ENCODE data around the gene ADARB2. TPM values are rescaled to one million over a fixed set of nuclear protein-coding genes. Genes with fewer than 3 reads are reported as not detected.

The ADARB2 gene
- total RNA-seq, 1 experiment from 2014 or later = not detected

- H3K27ac Mint-ChIP-seq (ENCODE audit: unreplicated experiment) = no peak overlapping the region
- no peak for TF ChIP-seq CTCF (IDR thresholded peaks at IDR 0.05; ENCODE audit: unreplicated experiment)
- intact Hi-C loops (cut with micrococcal nuclease; ENCODE audit: unreplicated experiment) = no loop called here
Measured at GRCh38 chr10:1613511-1613910, 123.8 kb downstream of the ADARB2 start.

GRCh38 chr10:1612908-1613307 lies 124.4 kb downstream of the ADARB2 start:
- intact Hi-C loops (cut with micrococcal nuclease; ENCODE audit: unreplicated experiment) = no loop called here

More at GRCh38 chr10:1613511-1613910, 123.8 kb downstream of the ADARB2 start:
- CTCF ChIA-PET = no interaction called here
- no peak for DNase-seq
- H3K9me3 Mint-ChIP-seq (ENCODE audit: low read depth, unreplicated experiment) = peaks cover 1% of the 10 kb centered on the region
- no peaks in the 10 kb centered on the region for H3K4me1 Mint-ChIP-seq (ENCODE audit: low read depth, unreplicated experiment)
- H3K27me3 Mint-ChIP-seq (ENCODE audit: unreplicated experiment) = peaks cover 36% of the 10 kb centered on the region
- H3K36me3 Mint-ChIP-seq (ENCODE audit: insufficient read depth, unreplicated experiment) = peaks cover 5% of the 10 kb centered on the region
- no TSS peak for BruUV-seq (replicated peaks)
- no peak overlapping the region for H3K4me3 Mint-ChIP-seq (ENCODE audit: low read depth, unreplicated experiment)

GRCh38 chr10:1611936-1612550 lies 125.3 kb downstream of the ADARB2 start:
- peaks cover 5% of the 10 kb centered on the region for H3K36me3 Mint-ChIP-seq (ENCODE audit: insufficient read depth, unreplicated experiment)
- DNase-seq = no peak
- H3K27ac Mint-ChIP-seq (ENCODE audit: unreplicated experiment) = no peak overlapping the region
- peaks cover 3% of the 10 kb centered on the region for H3K9me3 Mint-ChIP-seq (ENCODE audit: low read depth, unreplicated experiment)
- no peak overlapping the region for H3K4me3 Mint-ChIP-seq (ENCODE audit: low read depth, unreplicated experiment)
- intact Hi-C loops (cut with micrococcal nuclease; ENCODE audit: unreplicated experiment) = no loop called here
- TF ChIP-seq CTCF (IDR thresholded peaks at IDR 0.05; ENCODE audit: unreplicated experiment) = no peak
- BruUV-seq (replicated peaks) = no TSS peak
- H3K27me3 Mint-ChIP-seq (ENCODE audit: unreplicated experiment) = peaks cover 45% of the 10 kb centered on the region
- CTCF ChIA-PET = no interaction called here
- H3K4me1 Mint-ChIP-seq (ENCODE audit: low read depth, unreplicated experiment) = no peaks in the 10 kb centered on the region

More at GRCh38 chr10:1612908-1613307, 124.4 kb downstream of the ADARB2 start:
- H3K9me3 Mint-ChIP-seq (ENCODE audit: low read depth, unreplicated experiment) = peaks cover 3% of the 10 kb centered on the region
- no peaks in the 10 kb centered on the region for H3K4me1 Mint-ChIP-seq (ENCODE audit: low read depth, unreplicated experiment)
- H3K27ac Mint-ChIP-seq (ENCODE audit: unreplicated experiment) = no peak overlapping the region
- peaks cover 42% of the 10 kb centered on the region for H3K27me3 Mint-ChIP-seq (ENCODE audit: unreplicated experiment)
- H3K4me3 Mint-ChIP-seq (ENCODE audit: low read depth, unreplicated experiment) = no peak overlapping the region
- no TSS peak for BruUV-seq (replicated peaks)
- DNase-seq = no peak
- peaks cover 5% of the 10 kb centered on the region for H3K36me3 Mint-ChIP-seq (ENCODE audit: insufficient read depth, unreplicated experiment)
- TF ChIP-seq CTCF (IDR thresholded peaks at IDR 0.05; ENCODE audit: unreplicated experiment) = no peak
- CTCF ChIA-PET = no interaction called here

- Mint-ChIP-seq H3K27me3 (ENCODE audit: unreplicated experiment) (peaks cover 45% of the 10 kb centered on the region), H3K27ac (ENCODE audit: unreplicated experiment) (no peak overlapping the region), H3K36me3 (ENCODE audit: insufficient read depth, unreplicated experiment) (peaks cover 5% of the 10 kb centered on the region), H3K9me3 (ENCODE audit: low read depth, unreplicated experiment) (peaks cover 3% of the 10 kb centered on the region), H3K4me1 (ENCODE audit: low read depth, unreplicated experiment) (no peaks in the 10 kb centered on the region), H3K4me3 (ENCODE audit: low read depth, unreplicated experiment) (no peak overlapping the region)
- intact Hi-C loops (cut with micrococcal nuclease; ENCODE audit: unreplicated experiment) = no loop called here
- DNase-seq = no peak
- TF ChIP-seq CTCF (IDR thresholded peaks at IDR 0.05; ENCODE audit: unreplicated experiment) = no peak
- no TSS peak for BruUV-seq (replicated peaks)
- CTCF ChIA-PET = no interaction called here
Measured at GRCh38 chr10:1610986-1611770, 126.1 kb downstream of the ADARB2 start.

Data from Calu3 (cell line).